Measurements from ENCODE around the gene ULK4. TPM values are rescaled to one million over a fixed set of nuclear protein-coding genes. Genes with fewer than 3 reads are reported as not detected.

ULK4 gene
- total and polyA plus RNA-seq, 2 of the 8 experiments (the other 6 are each of a cell fraction or from before 2014, with no cell fraction given): 3.0 to 10.8 TPM

DNA sequence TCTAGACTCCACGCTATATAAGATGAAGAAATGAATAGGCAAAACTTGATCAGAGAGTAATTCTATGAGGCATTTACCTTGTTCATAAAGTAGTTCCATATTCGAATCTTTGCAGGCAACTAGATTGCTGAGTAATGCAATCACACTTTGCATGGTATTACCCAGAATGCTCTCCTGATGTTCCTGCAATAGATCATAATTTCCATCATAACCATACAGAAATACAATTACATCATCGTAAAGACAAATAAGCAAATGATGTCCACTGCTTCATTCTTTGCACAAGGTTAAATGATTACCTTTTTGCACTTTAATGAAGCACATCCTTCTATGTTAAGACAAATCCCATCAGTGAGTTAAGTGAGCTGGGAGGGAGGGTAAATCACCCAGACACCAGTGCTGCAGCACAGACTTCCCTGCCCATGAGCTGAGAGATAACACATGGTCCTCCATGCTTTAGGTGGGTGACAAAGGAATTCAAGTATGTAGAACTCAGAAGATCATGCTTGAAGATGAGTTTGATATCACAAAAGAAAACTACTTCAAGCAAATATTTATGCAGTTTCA lies 395.9 kb downstream of the ULK4 start:
- POLR2A ChIA-PET (ENCODE audit: partially characterized antibody): no interaction called here
- Histone ChIP-seq H2BK120ac (replicated peaks; ENCODE audit: low read depth, low read length) (no peak overlapping the region), H3K4ac (replicated peaks; ENCODE audit: insufficient read length, low read depth, low read length) (no peak overlapping the region), H3K56ac (replicated peaks; ENCODE audit: insufficient read length, low read depth, low read length) (no peak overlapping the region), H4K20me1 (replicated peaks in 1 of 2; ENCODE audit: control insufficient read depth in 1 of 2, insufficient read depth in 2 of 2, low read length in 2 of 2) (no peaks in the 10 kb centered on the region), H2AFZ (ENCODE audit: low read length) (no peak overlapping the region), H3K23ac (ENCODE audit: insufficient read length) (no peak overlapping the region), H3K9me3 (ENCODE audit: insufficient read depth in 2 of 2, low read depth in 1 of 2, low read length in 1 of 2) (no peaks in the 10 kb centered on the region), H3K4me3 (ENCODE audit: extremely low read depth in 1 of 4, insufficient read depth in 2 of 4, low read depth in 3 of 4, low read length in 4 of 4) (no peak overlapping the region), H2AK5ac (ENCODE audit: low read depth, low read length) (no peak overlapping the region), H3K23me2 (ENCODE audit: low read depth, low read length) (no peaks in the 10 kb centered on the region), H2BK20ac (ENCODE audit: low read length) (no peak overlapping the region), H4K8ac (ENCODE audit: extremely low read depth, insufficient read depth, low read length) (no peak overlapping the region), H4K91ac (replicated peaks; ENCODE audit: insufficient read length, low read length) (no peak overlapping the region), H3K18ac (ENCODE audit: extremely low read depth, low read length) (no peak overlapping the region), H2BK12ac (ENCODE audit: low read depth, low read length) (no peak overlapping the region), H3K27me3 (replicated peaks in 1 of 4; ENCODE audit: control insufficient read depth in 3 of 4, extremely low read depth in 1 of 4, insufficient read depth in 3 of 4, low read length in 3 of 4) (no peaks in the 10 kb centered on the region), H2BK15ac (ENCODE audit: low read length) (no peak overlapping the region), H3K4me2 (ENCODE audit: insufficient read depth in 1 of 2, low read depth in 2 of 2, low read length in 2 of 2) (no peak overlapping the region), H3K36me3 (ENCODE audit: control insufficient read depth in 2 of 4, insufficient read depth in 4 of 4, low read length in 3 of 4) (no peaks in the 10 kb centered on the region), H3K9ac (replicated peaks in 1 of 4; ENCODE audit: extremely low read depth in 1 of 4, low read depth in 3 of 4, low read length in 3 of 4) (no peak overlapping the region), H2BK5ac (ENCODE audit: low read depth, low read length) (no peak overlapping the region), H4K5ac (ENCODE audit: insufficient read length, low read depth, low read length) (no peak overlapping the region), H3K79me1 (ENCODE audit: low read depth, low read length) (no peaks in the 10 kb centered on the region), H3K79me2 (ENCODE audit: control insufficient read depth in 1 of 2, insufficient read depth in 2 of 2, low read length in 2 of 2) (no peaks in the 10 kb centered on the region), H3K27ac (ENCODE audit: low read depth, low read length) (no peak overlapping the region), H3K14ac (ENCODE audit: insufficient read length) (no peak overlapping the region), H3K4me1 (replicated peaks in 1 of 4; ENCODE audit: control insufficient read depth in 3 of 4, insufficient read depth in 4 of 4, low read length in 3 of 4) (peaks cover 0 to 6% (median 3%) of the 10 kb centered on the region in 4 experiments; a peak in 4 of 7 replicates)
- CTCF ChIA-PET (ENCODE audit: partially characterized antibody): interaction anchor here (0.6 to 2.0 kb wide), 2 partner anchors 10 to 47 kb away, joined by 3 to 5 read pairs; no protein-coding TSS in a partner anchor
- TF ChIP-seq ZNF274 (IDR thresholded peaks at IDR 0.05; ENCODE audit: borderline replicate concordance, extremely low read depth, low read length): no peak
- TF ChIP-seq SRF (IDR thresholded peaks at IDR 0.05; ENCODE audit: low read depth, low read length): no peak
- TF ChIP-seq SIRT6 (IDR thresholded peaks at IDR 0.05; ENCODE audit: low read length): no peak
- no peak for TF ChIP-seq CTBP2 (IDR thresholded peaks at IDR 0.05; ENCODE audit: borderline replicate concordance, insufficient read depth, insufficient read length, low read length)
- TF ChIP-seq JUND (IDR thresholded peaks at IDR 0.05; ENCODE audit: low read length): no peak
- TF ChIP-seq, protein P1, sequence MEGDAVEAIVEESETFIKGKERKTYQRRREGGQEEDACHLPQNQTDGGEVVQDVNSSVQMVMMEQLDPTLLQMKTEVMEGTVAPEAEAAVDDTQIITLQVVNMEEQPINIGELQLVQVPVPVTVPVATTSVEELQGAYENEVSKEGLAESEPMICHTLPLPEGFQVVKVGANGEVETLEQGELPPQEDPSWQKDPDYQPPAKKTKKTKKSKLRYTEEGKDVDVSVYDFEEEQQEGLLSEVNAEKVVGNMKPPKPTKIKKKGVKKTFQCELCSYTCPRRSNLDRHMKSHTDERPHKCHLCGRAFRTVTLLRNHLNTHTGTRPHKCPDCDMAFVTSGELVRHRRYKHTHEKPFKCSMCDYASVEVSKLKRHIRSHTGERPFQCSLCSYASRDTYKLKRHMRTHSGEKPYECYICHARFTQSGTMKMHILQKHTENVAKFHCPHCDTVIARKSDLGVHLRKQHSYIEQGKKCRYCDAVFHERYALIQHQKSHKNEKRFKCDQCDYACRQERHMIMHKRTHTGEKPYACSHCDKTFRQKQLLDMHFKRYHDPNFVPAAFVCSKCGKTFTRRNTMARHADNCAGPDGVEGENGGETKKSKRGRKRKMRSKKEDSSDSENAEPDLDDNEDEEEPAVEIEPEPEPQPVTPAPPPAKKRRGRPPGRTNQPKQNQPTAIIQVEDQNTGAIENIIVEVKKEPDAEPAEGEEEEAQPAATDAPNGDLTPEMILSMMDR (IDR thresholded peaks at IDR 0.05; ENCODE audit: control extremely low read depth in 1 of 3, insufficient read depth in 1 of 3, low read depth in 1 of 3, low read length in 3 of 3): no peak
- TF ChIP-seq MAFK (IDR thresholded peaks at IDR 0.05; ENCODE audit: low read depth, low read length): no peak
- no peak for FAIRE-seq
- no peak for DNase-seq (ENCODE audit: low read depth in 1 of 2, low spot score in 2 of 2)
- 89% methylated on average over 3 of the region's 3 CpGs; no CpG with 5 or more reads in 1 of the 2 experiments for WGBS, 2 experiments (ENCODE audit: extremely low coverage in 1 of 2, insufficient coverage in 1 of 2, insufficient read length in 1 of 2, insufficient replicate concordance in 2 of 2, low coverage in 1 of 2, low lambda C conversion rate in 2 of 2, missing lambda C conversion rate in 1 of 2)

All from H1 (cell line).